Measurements from ENCODE around the gene HLA-DPA1.

The HLA-DPA1 gene

DNA sequence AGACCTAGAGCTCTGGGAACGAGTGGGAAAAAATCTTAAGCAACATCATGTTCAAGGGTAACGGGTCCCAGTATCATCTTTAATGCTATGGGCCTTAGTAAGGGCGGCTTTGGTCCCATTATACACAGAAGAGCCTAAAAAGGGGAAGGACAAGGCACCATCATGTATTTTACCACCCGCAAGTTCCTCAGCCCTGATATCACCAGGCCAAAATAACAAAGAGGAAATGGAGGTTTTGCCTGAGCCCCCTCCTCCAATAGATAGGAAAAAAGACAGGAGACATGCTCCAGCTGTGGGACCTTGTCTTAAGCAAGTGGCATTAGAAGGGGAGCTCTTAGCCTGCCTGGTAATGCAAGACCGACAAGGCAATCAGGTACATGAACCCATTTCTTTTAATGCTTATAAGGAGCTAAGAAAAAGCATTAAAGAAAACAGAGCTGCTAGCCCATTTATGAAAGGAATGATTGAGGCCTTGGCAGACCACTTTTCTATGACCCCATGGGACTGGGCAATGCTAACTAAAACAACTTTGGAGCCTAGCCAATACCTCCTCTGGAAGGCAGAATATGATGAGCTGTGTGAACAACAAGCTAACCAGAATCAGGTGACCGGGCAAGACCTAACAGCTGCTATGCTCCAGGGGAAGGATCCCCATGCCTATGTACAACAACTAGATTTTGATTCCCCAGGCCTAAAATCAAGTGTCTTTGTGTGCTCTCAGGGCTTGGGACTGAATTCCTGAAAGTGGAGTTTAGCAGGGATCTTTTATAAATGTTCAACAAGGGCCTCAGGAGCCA lies 23.2 kb downstream of the HLA-DPA1 start:
- TF ChIP-seq, protein P1, sequence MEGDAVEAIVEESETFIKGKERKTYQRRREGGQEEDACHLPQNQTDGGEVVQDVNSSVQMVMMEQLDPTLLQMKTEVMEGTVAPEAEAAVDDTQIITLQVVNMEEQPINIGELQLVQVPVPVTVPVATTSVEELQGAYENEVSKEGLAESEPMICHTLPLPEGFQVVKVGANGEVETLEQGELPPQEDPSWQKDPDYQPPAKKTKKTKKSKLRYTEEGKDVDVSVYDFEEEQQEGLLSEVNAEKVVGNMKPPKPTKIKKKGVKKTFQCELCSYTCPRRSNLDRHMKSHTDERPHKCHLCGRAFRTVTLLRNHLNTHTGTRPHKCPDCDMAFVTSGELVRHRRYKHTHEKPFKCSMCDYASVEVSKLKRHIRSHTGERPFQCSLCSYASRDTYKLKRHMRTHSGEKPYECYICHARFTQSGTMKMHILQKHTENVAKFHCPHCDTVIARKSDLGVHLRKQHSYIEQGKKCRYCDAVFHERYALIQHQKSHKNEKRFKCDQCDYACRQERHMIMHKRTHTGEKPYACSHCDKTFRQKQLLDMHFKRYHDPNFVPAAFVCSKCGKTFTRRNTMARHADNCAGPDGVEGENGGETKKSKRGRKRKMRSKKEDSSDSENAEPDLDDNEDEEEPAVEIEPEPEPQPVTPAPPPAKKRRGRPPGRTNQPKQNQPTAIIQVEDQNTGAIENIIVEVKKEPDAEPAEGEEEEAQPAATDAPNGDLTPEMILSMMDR (IDR thresholded peaks at IDR 0.05; ENCODE audit: low read depth, low read length), result no peak
- no peak for TF ChIP-seq EZH2phosphoT487 (IDR thresholded peaks at IDR 0.05; ENCODE audit: low read depth)
- no peaks in the 10 kb centered on the region for H4K20me1 ChIP-seq (ENCODE audit: insufficient read depth, low read length)
- no peaks in the 10 kb centered on the region for H3K36me3 ChIP-seq (replicated peaks; ENCODE audit: low read depth, low read length)
- H3K4me1 ChIP-seq (ENCODE audit: low read length), result peaks cover 6% of the 10 kb centered on the region; the same call in 1 of the 2 replicates
- no peak overlapping the region for H2AFZ ChIP-seq (ENCODE audit: low read depth, low read length)
- H3K9me3 ChIP-seq (ENCODE audit: insufficient read depth, low read length), result no peaks in the 10 kb centered on the region
- no peak overlapping the region for H3K4me2 ChIP-seq (ENCODE audit: low read length)
- no peak overlapping the region for H3K9ac ChIP-seq (ENCODE audit: low read length)
- H3K27ac ChIP-seq (ENCODE audit: low read length), result no peak overlapping the region
- H3K79me2 ChIP-seq (ENCODE audit: low read length), result no peaks in the 10 kb centered on the region
- H3K4me3 ChIP-seq (ENCODE audit: low read length), result no peak overlapping the region
- no peaks in the 10 kb centered on the region for H3K27me3 ChIP-seq (ENCODE audit: low read depth, low read length)

GRCh38 chr6:33049323-33050013 lies 24.0 kb downstream of the HLA-DPA1 start:
- H4K20me1 ChIP-seq (ENCODE audit: insufficient read depth, low read length), result no peaks in the 10 kb centered on the region
- H3K27me3 ChIP-seq (ENCODE audit: low read depth, low read length), result no peaks in the 10 kb centered on the region
- no peak overlapping the region for H3K4me3 ChIP-seq (ENCODE audit: low read length)
- H3K4me2 ChIP-seq (ENCODE audit: low read length), result no peak overlapping the region
- no peak overlapping the region; the same call in 1 of the 2 replicates for H2AFZ ChIP-seq (ENCODE audit: low read depth, low read length)
- peaks cover 6% of the 10 kb centered on the region; the same call in 1 of the 2 replicates for H3K4me1 ChIP-seq (ENCODE audit: low read length)
- H3K9ac ChIP-seq (ENCODE audit: low read length), result no peak overlapping the region
- H3K79me2 ChIP-seq (ENCODE audit: low read length), result no peaks in the 10 kb centered on the region
- no peak overlapping the region for H3K27ac ChIP-seq (ENCODE audit: low read length)
- H3K9me3 ChIP-seq (ENCODE audit: insufficient read depth, low read length), result no peaks in the 10 kb centered on the region
- no peaks in the 10 kb centered on the region for H3K36me3 ChIP-seq (replicated peaks; ENCODE audit: low read depth, low read length)
- TF ChIP-seq, protein P1 (IDR thresholded peaks at IDR 0.05; ENCODE audit: low read depth, low read length), result peak; percentile 32
- TF ChIP-seq EZH2phosphoT487 (IDR thresholded peaks at IDR 0.05; ENCODE audit: low read depth), result no peak

DNA sequence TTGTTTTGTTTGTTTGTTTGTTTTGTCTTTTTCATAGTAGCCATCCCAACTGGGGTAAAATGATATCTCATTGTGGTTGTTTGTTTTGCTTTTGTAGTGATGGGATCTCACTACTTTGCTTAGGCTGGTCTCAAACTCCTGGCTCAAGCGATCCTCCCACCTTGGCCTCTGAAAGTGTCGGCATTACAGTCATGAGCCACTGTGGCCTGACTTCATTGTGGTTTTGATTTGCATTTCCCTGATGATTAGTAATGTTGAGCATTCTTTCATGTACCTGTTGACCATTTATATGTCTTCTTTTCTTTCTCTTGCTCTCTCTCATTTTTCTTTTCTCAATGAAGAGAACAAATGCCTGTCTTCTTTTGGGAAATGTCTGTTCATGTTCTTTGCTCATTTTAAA lies 33.3 kb downstream of the HLA-DPA1 start:
- TF ChIP-seq, protein P1 (IDR thresholded peaks at IDR 0.05; ENCODE audit: low read depth, low read length), result no peak
- TF ChIP-seq EZH2phosphoT487 (IDR thresholded peaks at IDR 0.05; ENCODE audit: low read depth), result no peak
- Histone ChIP-seq H3K4me3 (ENCODE audit: low read length) (no peak overlapping the region), H3K36me3 (replicated peaks; ENCODE audit: low read depth, low read length) (no peaks in the 10 kb centered on the region), H3K9ac (ENCODE audit: low read length) (no peak overlapping the region), H3K4me1 (ENCODE audit: low read length) (no peaks in the 10 kb centered on the region), H3K27me3 (ENCODE audit: low read depth, low read length) (no peaks in the 10 kb centered on the region), H2AFZ (ENCODE audit: low read depth, low read length) (no peak overlapping the region), H4K20me1 (ENCODE audit: insufficient read depth, low read length) (no peaks in the 10 kb centered on the region), H3K9me3 (ENCODE audit: insufficient read depth, low read length) (0 out of 2 replicates have a peak, but pooled peaks cover under 1% of the 10 kb centered on the region), H3K27ac (ENCODE audit: low read length) (no peak overlapping the region), H3K79me2 (ENCODE audit: low read length) (no peaks in the 10 kb centered on the region), H3K4me2 (ENCODE audit: low read length) (no peak overlapping the region)

DNA sequence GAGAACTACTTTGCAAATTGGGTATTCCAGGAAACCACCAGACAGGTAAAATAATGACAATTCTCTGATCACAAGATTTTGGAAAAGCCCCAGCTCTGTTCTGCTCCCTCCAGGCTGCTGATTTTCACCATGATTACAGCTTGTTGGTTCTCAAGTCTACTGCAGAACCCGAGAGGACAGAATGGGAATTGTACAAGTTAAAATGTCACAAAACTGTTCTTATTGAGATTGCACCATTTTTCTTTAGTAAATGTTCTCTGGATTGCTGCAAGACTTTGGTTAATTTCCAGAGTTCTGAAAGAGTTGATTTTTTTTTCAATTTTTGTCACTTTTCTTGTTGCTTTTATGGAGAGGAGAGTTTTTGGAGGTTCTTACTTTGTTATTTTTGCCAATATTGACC lies 36.9 kb downstream of the HLA-DPA1 start:
- no peak overlapping the region for H3K9ac ChIP-seq (ENCODE audit: low read length)
- no peak overlapping the region for H3K4me3 ChIP-seq (ENCODE audit: low read length)
- no peak for TF ChIP-seq EZH2phosphoT487 (IDR thresholded peaks at IDR 0.05; ENCODE audit: low read depth)
- TF ChIP-seq, protein P1 (IDR thresholded peaks at IDR 0.05; ENCODE audit: low read depth, low read length), result no peak
- H3K4me1 ChIP-seq (ENCODE audit: low read length), result no peaks in the 10 kb centered on the region
- H3K27me3 ChIP-seq (ENCODE audit: low read depth, low read length), result no peaks in the 10 kb centered on the region
- no peaks in the 10 kb centered on the region for H4K20me1 ChIP-seq (ENCODE audit: insufficient read depth, low read length)
- peaks cover 3% of the 10 kb centered on the region for H3K36me3 ChIP-seq (replicated peaks; ENCODE audit: low read depth, low read length)
- H3K9me3 ChIP-seq (ENCODE audit: insufficient read depth, low read length), result 0 out of 2 replicates have a peak, but pooled peaks cover 6% of the 10 kb centered on the region
- no peak overlapping the region for H3K4me2 ChIP-seq (ENCODE audit: low read length)
- no peak overlapping the region for H3K27ac ChIP-seq (ENCODE audit: low read length)
- no peak overlapping the region for H2AFZ ChIP-seq (ENCODE audit: low read depth, low read length)
- H3K79me2 ChIP-seq (ENCODE audit: low read length), result no peaks in the 10 kb centered on the region

Measured in OCI-LY3 (cell line).